Glomerular endothelial cell (primary cell): ENCODE results near the gene CYP24A1. TPM values are rescaled to one million over a fixed set of nuclear protein-coding genes. Genes with fewer than 3 reads are reported as not detected.

Source experiments
- DNase-seq: peaks from one replicate; pipeline ENCODE4 v3.0.0-alpha.2; 2011; ENCODE audit warnings: low read depth, low spot score; ENCODE audit errors: extremely low read depth
- total RNA-seq: library from RNA; depleted of rRNA; stranded (reverse); fragments of >200 nt; gene quantifications from 2 replicates; pipeline ENCODE4 v1.2.3, GENCODE V29; 2015

Gene CYP24A1
- total RNA-seq, 1 donor from 2014 or later = not detected

GRCh38 chr20:54204063-54204462 lies 30.3 kb upstream of the CYP24A1 start:
- no peak for DNase-seq

- no peak for DNase-seq
Observed at GRCh38 chr20:54203281-54203680, 29.5 kb upstream of the CYP24A1 start.

GRCh38 chr20:54201268-54201846 lies 27.6 kb upstream of the CYP24A1 start:
- DNase-seq = no peak

- no peak for DNase-seq
Observed at GRCh38 chr20:54200487-54201267, 26.9 kb upstream of the CYP24A1 start.

- peak; percentile 39 for DNase-seq
Observed at GRCh38 chr20:54199721-54200176, 26.0 kb upstream of the CYP24A1 start.

GRCh38 chr20:54199283-54199682 lies 25.5 kb upstream of the CYP24A1 start:
- DNase-seq = no peak

GRCh38 chr20:54197621-54198604 lies 24.1 kb upstream of the CYP24A1 start:
- no peak for DNase-seq

GRCh38 chr20:54195483-54196472 lies 22.0 kb upstream of the CYP24A1 start:
- no peak for DNase-seq

- DNase-seq = no peak
Observed at GRCh38 chr20:54194724-54195438, 21.1 kb upstream of the CYP24A1 start.

GRCh38 chr20:54193817-54194216 lies 20.0 kb upstream of the CYP24A1 start:
- DNase-seq = no peak

GRCh38 chr20:54190217-54190616 lies 16.4 kb upstream of the CYP24A1 start:
- DNase-seq = no peak

- no peak for DNase-seq
Observed at GRCh38 chr20:54189630-54190029, 15.8 kb upstream of the CYP24A1 start.

GRCh38 chr20:54188132-54188849 lies 14.5 kb upstream of the CYP24A1 start:
- DNase-seq = no peak

- DNase-seq = no peak
Observed at GRCh38 chr20:54184904-54185626, 11.3 kb upstream of the CYP24A1 start.

- no peak for DNase-seq
Observed at GRCh38 chr20:54184071-54184470, 10.3 kb upstream of the CYP24A1 start.

GRCh38 chr20:54180931-54181330 lies 7.1 kb upstream of the CYP24A1 start:
- DNase-seq = no peak

GRCh38 chr20:54179946-54180345 lies 6.2 kb upstream of the CYP24A1 start:
- no peak for DNase-seq

- DNase-seq = no peak
Observed at GRCh38 chr20:54178256-54178655, 4.5 kb upstream of the CYP24A1 start.
